ENCODE results near the gene KIF1B.

The KIF1B gene

GRCh38 chr1:10338047-10338446 lies 127.7 kb downstream of the KIF1B start:
- DNase-seq (ENCODE audit: low spot score) = peak; percentile 28

- DNase-seq (ENCODE audit: low spot score) = no peak
These were observed 128.2 kb downstream of the KIF1B start for GRCh38 chr1:10338611-10339010.

GRCh38 chr1:10339036-10339567 lies 128.7 kb downstream of the KIF1B start:
- DNase-seq (ENCODE audit: low spot score) = no peak

GRCh38 chr1:10339815-10340214 lies 129.4 kb downstream of the KIF1B start:
- no peak for DNase-seq (ENCODE audit: low spot score)

GRCh38 chr1:10340930-10341590 lies 130.7 kb downstream of the KIF1B start:
- no peak for DNase-seq (ENCODE audit: low spot score)

- DNase-seq (ENCODE audit: low spot score) = no peak
These were observed 136.7 kb downstream of the KIF1B start for GRCh38 chr1:10347109-10347508.

GRCh38 chr1:10353282-10353681 lies 142.9 kb downstream of the KIF1B start:
- DNase-seq (ENCODE audit: low spot score) = no peak

- no peak for DNase-seq (ENCODE audit: low spot score)
These were observed 143.3 kb downstream of the KIF1B start for GRCh38 chr1:10353693-10354092.

GRCh38 chr1:10360045-10360444 lies 149.7 kb downstream of the KIF1B start:
- DNase-seq (ENCODE audit: low spot score) = no peak

GRCh38 chr1:10361515-10361914 lies 151.1 kb downstream of the KIF1B start:
- no peak for DNase-seq (ENCODE audit: low spot score)

- no peak for DNase-seq (ENCODE audit: low spot score)
These were observed 157.8 kb downstream of the KIF1B start for GRCh38 chr1:10368194-10368593.

- DNase-seq (ENCODE audit: low spot score) = no peak
These were observed 164.1 kb downstream of the KIF1B start for GRCh38 chr1:10374442-10374860.

GRCh38 chr1:10377365-10378029 lies 167.1 kb downstream of the KIF1B start:
- peak; percentile 23 for DNase-seq (ENCODE audit: low spot score)

GRCh38 chr1:10378081-10378841 lies 167.9 kb downstream of the KIF1B start:
- no peak for DNase-seq (ENCODE audit: low spot score)

- DNase-seq (ENCODE audit: low spot score) = no peak
These were observed 168.8 kb downstream of the KIF1B start for GRCh38 chr1:10379101-10379620.

- DNase-seq (ENCODE audit: low spot score) = no peak
These were observed 169.3 kb downstream of the KIF1B start for GRCh38 chr1:10379676-10380075.

GRCh38 chr1:10380594-10381275 lies 170.4 kb downstream of the KIF1B start:
- no peak for DNase-seq (ENCODE audit: low spot score)

- DNase-seq (ENCODE audit: low spot score) = no peak
These were observed 173.3 kb downstream of the KIF1B start for GRCh38 chr1:10383630-10384029.

GRCh38 chr1:10384219-10384618 lies 173.8 kb downstream of the KIF1B start:
- no peak for DNase-seq (ENCODE audit: low spot score)

GRCh38 chr1:10386761-10387676 lies 176.6 kb downstream of the KIF1B start:
- no peak for DNase-seq (ENCODE audit: low spot score)
